GM12878 (cell line): ENCODE data around the gene FCHSD2.

Experiments used
- EED ChIP-seq: sonication (generic); IDR thresholded peaks from 2 replicates; pipeline ENCODE4 v1.6.1; 2016; ENCODE audit warnings: antibody characterized with exemption, low read depth
- KDM1A ChIP-seq: fragments of 200-600 bp; sonication (generic); IDR thresholded peaks from 2 replicates; pipeline ENCODE4 v1.6.1; 2016; ENCODE audit warnings: borderline replicate concordance
- MYC ChIP-seq: IDR thresholded peaks from 2 replicates; pipeline ENCODE4 v1.6.1; 2011; ENCODE audit warnings: mild to moderate bottlenecking, low read length, moderate library complexity, inconsistent platforms; ENCODE audit not compliant: insufficient read depth, insufficient replicate concordance, insufficient read length, severe bottlenecking
- NRF1 ChIP-seq: conservative IDR thresholded peaks from 2 replicates; pipeline ENCODE4 v1.6.1; 2011; ENCODE audit warnings: mild to moderate bottlenecking, low read depth, low read length, improper control_type of control experiment
- POLR2A ChIP-seq: IDR thresholded peaks from 2 replicates; pipeline ENCODE4 v1.6.1; 2011; ENCODE audit warnings: low read depth, mild to moderate bottlenecking, low read length
- POLR2AphosphoS2 ChIP-seq: IDR thresholded peaks from 2 replicates; pipeline ENCODE4 v1.6.1; 2011; ENCODE audit warnings: low read depth, mild to moderate bottlenecking, low read length, improper control_type of control experiment, moderate library complexity
- SIX5 ChIP-seq: IDR thresholded peaks from 2 replicates; pipeline ENCODE4 v1.6.1; 2011; ENCODE audit warnings: mild to moderate bottlenecking, low read depth, low read length, moderate library complexity; ENCODE audit not compliant: severe bottlenecking
- SPI1 ChIP-seq: IDR thresholded peaks from 2 replicates; pipeline ENCODE4 v1.6.1; 2011; ENCODE audit warnings: low read depth, mild to moderate bottlenecking, low read length, moderate library complexity, borderline replicate concordance; ENCODE audit not compliant: insufficient read depth
- TAF1 ChIP-seq: IDR thresholded peaks from 2 replicates; pipeline ENCODE4 v1.6.1; 2011; ENCODE audit warnings: mild to moderate bottlenecking, low read depth, low read length, borderline replicate concordance
- ZNF384 ChIP-seq: IDR thresholded peaks from 2 replicates; pipeline ENCODE4 v1.6.1; 2012; ENCODE audit warnings: low read depth, mild to moderate bottlenecking, low read length, improper control_type of control experiment, borderline replicate concordance
- TF ChIP-seq, protein P1 (sequence below): IDR thresholded peaks from 2 replicates; pipeline ENCODE4 v1.6.1; 2011; ENCODE audit warnings: low read depth, mild to moderate bottlenecking, low read length, moderate library complexity, borderline replicate concordance; ENCODE audit errors: extremely low read depth
- TF ChIP-seq, protein P2 (sequence below): fragments of 450-650 bp; formaldehyde crosslinking; IDR thresholded peaks from 2 replicates; pipeline ENCODE4 v1.4.0; 2022; ENCODE audit warnings: mild to moderate bottlenecking, moderate library complexity

DNA sequence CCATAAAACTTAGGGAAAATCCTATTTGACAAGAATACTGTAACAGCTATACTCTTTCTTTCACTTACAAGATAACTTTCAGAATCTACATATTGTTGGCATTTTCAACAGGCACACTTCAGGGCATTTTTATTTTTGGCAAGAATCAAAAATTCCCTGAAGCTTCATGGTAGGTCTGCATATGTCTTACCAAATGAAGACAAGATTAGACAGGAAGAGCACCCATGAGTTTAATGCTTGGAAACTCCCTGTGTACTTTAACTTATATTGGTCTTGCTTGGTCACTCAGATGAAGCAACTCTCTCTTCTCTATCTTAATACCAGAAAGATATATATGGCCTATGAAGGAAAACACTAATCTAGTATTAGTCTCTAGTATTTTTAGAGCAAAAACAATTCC is 190.2 kb downstream of the FCHSD2 start:
- TF ChIP-seq ZNF384 (no peak), TAF1 (no peak), SIX5 (no peak), POLR2AphosphoS2 (no peak), EED (no peak), SPI1 (no peak), MYC (no peak), NRF1 (no peak), KDM1A (no peak), POLR2A (no peak)
- TF ChIP-seq, protein P1, sequence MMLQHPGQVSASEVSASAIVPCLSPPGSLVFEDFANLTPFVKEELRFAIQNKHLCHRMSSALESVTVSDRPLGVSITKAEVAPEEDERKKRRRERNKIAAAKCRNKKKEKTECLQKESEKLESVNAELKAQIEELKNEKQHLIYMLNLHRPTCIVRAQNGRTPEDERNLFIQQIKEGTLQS: no peak
- TF ChIP-seq, protein P2, sequence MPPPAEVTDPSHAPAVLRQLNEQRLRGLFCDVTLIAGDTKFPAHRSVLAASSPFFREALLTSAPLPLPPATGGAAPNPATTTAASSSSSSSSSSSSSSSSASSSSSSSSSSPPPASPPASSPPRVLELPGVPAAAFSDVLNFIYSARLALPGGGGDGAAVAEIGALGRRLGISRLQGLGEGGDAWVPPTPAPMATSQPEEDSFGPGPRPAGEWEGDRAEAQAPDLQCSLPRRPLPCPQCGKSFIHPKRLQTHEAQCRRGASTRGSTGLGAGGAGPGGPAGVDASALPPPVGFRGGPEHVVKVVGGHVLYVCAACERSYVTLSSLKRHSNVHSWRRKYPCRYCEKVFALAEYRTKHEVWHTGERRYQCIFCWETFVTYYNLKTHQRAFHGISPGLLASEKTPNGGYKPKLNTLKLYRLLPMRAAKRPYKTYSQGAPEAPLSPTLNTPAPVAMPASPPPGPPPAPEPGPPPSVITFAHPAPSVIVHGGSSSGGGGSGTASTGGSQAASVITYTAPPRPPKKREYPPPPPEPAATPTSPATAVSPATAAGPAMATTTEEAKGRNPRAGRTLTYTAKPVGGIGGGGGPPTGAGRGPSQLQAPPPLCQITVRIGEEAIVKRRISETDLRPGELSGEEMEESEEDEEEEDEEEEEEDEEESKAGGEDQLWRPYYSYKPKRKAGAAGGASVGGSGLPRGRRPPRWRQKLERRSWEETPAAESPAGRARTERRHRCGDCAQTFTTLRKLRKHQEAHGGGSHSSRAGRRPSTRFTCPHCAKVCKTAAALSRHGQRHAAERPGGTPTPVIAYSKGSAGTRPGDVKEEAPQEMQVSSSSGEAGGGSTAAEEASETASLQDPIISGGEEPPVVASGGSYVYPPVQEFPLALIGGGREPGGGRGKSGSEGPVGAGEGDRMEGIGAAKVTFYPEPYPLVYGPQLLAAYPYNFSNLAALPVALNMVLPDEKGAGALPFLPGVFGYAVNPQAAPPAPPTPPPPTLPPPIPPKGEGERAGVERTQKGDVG (CRISPR knock-in tag): no peak
